GM10266 (cell line): ENCODE data around the gene DOC2B.
"Not testable (repeated sequence)": the region's sequence is repeated elsewhere in the genome, so short reads cannot be mapped to it uniquely, and the experiment has no call there.

Experiments used
- DNase-seq: peaks from one replicate; pipeline ENCODE4 v3.0.0; 2012; ENCODE audit errors: extremely low spot score
- CTCF ChIP-seq: IDR thresholded peaks from 2 replicates; pipeline ENCODE4 v1.5.1; 2012; ENCODE audit warnings: mild to moderate bottlenecking, low read depth; ENCODE audit not compliant: control insufficient read depth, insufficient read depth; ENCODE audit errors: missing control alignments

The DOC2B gene

GRCh38 chr17:206941-207560, 25.6 kb upstream of the DOC2B start:
- DNase-seq, result no peak
- no peak for TF ChIP-seq CTCF

- not testable (repeated sequence) for DNase-seq
Measured at GRCh38 chr17:206484-206883, 25.0 kb upstream of the DOC2B start.

- DNase-seq, result no peak
- no peak for TF ChIP-seq CTCF
Measured at GRCh38 chr17:205817-206216, 24.4 kb upstream of the DOC2B start.

GRCh38 chr17:205148-205669, 23.8 kb upstream of the DOC2B start:
- no peak for TF ChIP-seq CTCF
- DNase-seq, result no peak

- no peak for DNase-seq
- TF ChIP-seq CTCF, result no peak
Measured at GRCh38 chr17:204427-205147, 23.1 kb upstream of the DOC2B start.

GRCh38 chr17:202501-202951, 21.1 kb upstream of the DOC2B start:
- no peak for TF ChIP-seq CTCF
- DNase-seq, result no peak

- DNase-seq, result not testable (repeated sequence)
Measured at GRCh38 chr17:201736-202135, 20.3 kb upstream of the DOC2B start.

- DNase-seq, result not testable (repeated sequence)
Measured at GRCh38 chr17:201257-201656, 19.8 kb upstream of the DOC2B start.

GRCh38 chr17:200586-200985, 19.1 kb upstream of the DOC2B start:
- no peak for DNase-seq
- no peak for TF ChIP-seq CTCF
